HEK293 (cell line): ENCODE measurements around the gene PPP2R2D.

Experiments
- CTCF ChIA-PET: fragments of 350-600 bp; formaldehyde crosslinking; extraction: SDS; loops from one replicate; lab custom pipeline; 2021; ENCODE audit warnings: antibody characterized with exemption; lab: Yijun Ruan, JAX
- POLR2A ChIA-PET: fragments of 300-600 bp; formaldehyde crosslinking; extraction: SDS; loops from one replicate; lab custom pipeline; 2020; ENCODE audit warnings: antibody characterized with exemption, inconsistent platforms; lab: Yijun Ruan, JAX
- H3K27ac ChIP-seq: fragments of 200-500 bp; sonication (Bioruptor generic); 2 replicates; pipeline ENCODE4 v1.5.1; 2014; ENCODE audit warnings: low read depth, low read length, control low read depth, inconsistent platforms; ENCODE audit errors: extremely low read depth
- H3K36me3 ChIP-seq, 2 experiments: fragments of 200-500 bp in 1 of 2; sonication (Bioruptor generic) in 1 of 2; 1 replicate in 1 of 2; 2 replicates in 1 of 2; pipeline ENCODE4 v1.5.1; 2014 to 2017; ENCODE audit warnings: inconsistent platforms in 2 of 2, low read length in 2 of 2; ENCODE audit not compliant: control insufficient read depth in 2 of 2, insufficient read depth in 1 of 2
- H3K4me1 ChIP-seq: fragments of 200-500 bp; sonication (Bioruptor generic); 2 replicates; pipeline ENCODE4 v1.5.1; 2014; ENCODE audit warnings: mild to moderate bottlenecking, low read length, inconsistent platforms; ENCODE audit not compliant: control insufficient read depth, insufficient read depth
- H3K4me3 ChIP-seq: 2 replicates; pipeline ENCODE4 v1.5.1; 2011; ENCODE audit warnings: low read depth, mild to moderate bottlenecking, control low read depth, low read length, moderate library complexity
- H3K9me3 ChIP-seq: fragments of 200-500 bp; sonication (Bioruptor generic); 2 replicates; pipeline ENCODE4 v1.5.1; 2014; ENCODE audit warnings: low read depth, low read length, inconsistent platforms; ENCODE audit not compliant: control insufficient read depth, insufficient read depth
- KLF7 ChIP-seq: fragments of 450-650 bp; formaldehyde crosslinking; IDR thresholded peaks from 2 replicates; pipeline ENCODE4 v1.5.1; 2016; ENCODE audit warnings: missing biosample characterization, missing genetic modification characterization, borderline replicate concordance
- SCRT2 ChIP-seq: fragments of 450-650 bp; formaldehyde crosslinking; IDR thresholded peaks from 2 replicates; pipeline ENCODE4 v1.5.1; 2016; ENCODE audit warnings: missing biosample characterization, missing genetic modification characterization
- ZBTB17 ChIP-seq: fragments of 450-650 bp; formaldehyde crosslinking; IDR thresholded peaks from 2 replicates; pipeline ENCODE4 v1.5.1; 2016; ENCODE audit warnings: missing biosample characterization, missing genetic modification characterization
- ZNF146 ChIP-seq: fragments of 450-650 bp; formaldehyde crosslinking; IDR thresholded peaks from 2 replicates; pipeline ENCODE4 v1.5.1; 2016; ENCODE audit warnings: missing biosample characterization, missing genetic modification characterization
- ZNF169 ChIP-seq: fragments of 450-650 bp; formaldehyde crosslinking; IDR thresholded peaks from 2 replicates; pipeline ENCODE4 v1.5.1; 2016; ENCODE audit warnings: missing biosample characterization, missing genetic modification characterization
- ZNF221 ChIP-seq: fragments of 450-650 bp; formaldehyde crosslinking; IDR thresholded peaks from 2 replicates; pipeline ENCODE4 v1.5.1; 2017; ENCODE audit warnings: missing biosample characterization, missing genetic modification characterization, borderline replicate concordance
- ZNF324 ChIP-seq: fragments of 450-650 bp; formaldehyde crosslinking; IDR thresholded peaks from 2 replicates; pipeline ENCODE4 v1.5.1; 2016; ENCODE audit warnings: missing biosample characterization, missing genetic modification characterization
- ZNF341 ChIP-seq: fragments of 450-650 bp; formaldehyde crosslinking; IDR thresholded peaks from 2 replicates; pipeline ENCODE4; 2016; ENCODE audit warnings: low read depth, missing biosample characterization, missing genetic modification characterization
- ZNF37A ChIP-seq: fragments of 450-650 bp; IDR thresholded peaks from 2 replicates; pipeline ENCODE4 v1.5.1; 2018; ENCODE audit warnings: missing biosample characterization, missing genetic modification characterization
- ZNF473 ChIP-seq: fragments of 450-650 bp; formaldehyde crosslinking; IDR thresholded peaks from 2 replicates; pipeline ENCODE4 v1.5.1; 2017; ENCODE audit warnings: missing biosample characterization, missing genetic modification characterization
- ZNF600 ChIP-seq: fragments of 450-650 bp; formaldehyde crosslinking; IDR thresholded peaks from 2 replicates; pipeline ENCODE4 v1.5.1; 2016; ENCODE audit warnings: missing biosample characterization, missing genetic modification characterization
- ZNF639 ChIP-seq: fragments of 450-650 bp; formaldehyde crosslinking; IDR thresholded peaks from 2 replicates; pipeline ENCODE4 v1.5.1; 2016; ENCODE audit warnings: missing biosample characterization, missing genetic modification characterization
- ZNF768 ChIP-seq: fragments of 450-650 bp; formaldehyde crosslinking; IDR thresholded peaks from 2 replicates; pipeline ENCODE4 v1.5.1; 2018; ENCODE audit warnings: missing biosample characterization, mild to moderate bottlenecking, missing genetic modification characterization
- ZNF830 ChIP-seq: fragments of 450-650 bp; IDR thresholded peaks from 2 replicates; pipeline ENCODE4 v1.5.0; 2018; ENCODE audit warnings: missing biosample characterization, missing genetic modification characterization, low read depth, mild to moderate bottlenecking, moderate library complexity
- ZNF837 ChIP-seq: fragments of 450-650 bp; formaldehyde crosslinking; IDR thresholded peaks from 2 replicates; pipeline ENCODE4 v1.5.1; 2016; ENCODE audit warnings: missing biosample characterization, missing genetic modification characterization
- ZSCAN18 ChIP-seq: fragments of 450-650 bp; formaldehyde crosslinking; IDR thresholded peaks from 2 replicates; pipeline ENCODE4 v1.5.1; 2016; ENCODE audit warnings: missing biosample characterization, missing genetic modification characterization
- TF ChIP-seq, protein P1 (sequence below): fragments of 450-650 bp; IDR thresholded peaks from 2 replicates; pipeline ENCODE4 v1.5.1; 2018; ENCODE audit warnings: missing biosample characterization, missing genetic modification characterization
- TF ChIP-seq, protein P2 (sequence below): fragments of 450-650 bp; formaldehyde crosslinking; IDR thresholded peaks from 2 replicates; pipeline ENCODE4 v1.5.1; 2016; ENCODE audit warnings: missing biosample characterization, missing genetic modification characterization, low read depth
- TF ChIP-seq, protein P3 (sequence below): fragments of 450-650 bp; formaldehyde crosslinking; IDR thresholded peaks from 2 replicates; pipeline ENCODE4 v1.5.1; 2017; ENCODE audit warnings: missing biosample characterization, missing genetic modification characterization

Gene PPP2R2D

GRCh38 chr10:131907679-131908078 is 6.9 kb downstream of the PPP2R2D start:
- ChIA-PET CTCF (interaction anchor here (0.7 kb wide), 2 partner anchors 9 to 22 kb away, joined by 3 to 4 read pairs; no protein-coding TSS in a partner anchor), POLR2A (no interaction called here)
- no peak for TF ChIP-seq ZNF768 (tag by site-specific recombination)
- TF ChIP-seq ZNF341 (tag by site-specific recombination), result no peak
- no peak for TF ChIP-seq ZSCAN18 (tag by site-specific recombination)
- no peak for TF ChIP-seq ZNF146 (tag by site-specific recombination)
- TF ChIP-seq ZNF837, result no peak
- no peak for TF ChIP-seq ZNF37A (tag by site-specific recombination)
- TF ChIP-seq ZNF600 (tag by site-specific recombination), result 0 out of 2 replicates have a peak, but pooled peaks have one; percentile 57
- no peak overlapping the region for H3K4me3 ChIP-seq
- H3K9me3 ChIP-seq, result no peaks in the 10 kb centered on the region
- peaks cover 18 to 46% of the 10 kb centered on the region in 2 experiments; a peak in 2 of 3 replicates for H3K36me3 ChIP-seq
- peaks cover 26% of the 10 kb centered on the region for H3K4me1 ChIP-seq
- no peak overlapping the region for H3K27ac ChIP-seq

- TF ChIP-seq ZNF639 (tag by site-specific recombination), result no peak
- TF ChIP-seq SCRT2 (tag by site-specific recombination), result no peak
- POLR2A ChIA-PET, result no interaction called here
- H3K9me3 ChIP-seq, result no peaks in the 10 kb centered on the region
- H3K4me1 ChIP-seq, result peaks cover 25% of the 10 kb centered on the region
- CTCF ChIA-PET, result interaction anchor here (0.7 kb wide), 2 partner anchors 9 to 23 kb away, joined by 3 to 4 read pairs; no protein-coding TSS in a partner anchor
- peaks cover 13 to 46% of the 10 kb centered on the region in 2 experiments; a peak in 2 of 3 replicates for H3K36me3 ChIP-seq
- no peak overlapping the region for H3K4me3 ChIP-seq
- H3K27ac ChIP-seq, result no peak overlapping the region
These were observed 7.3 kb downstream of the PPP2R2D start for GRCh38 chr10:131908151-131908550.

DNA sequence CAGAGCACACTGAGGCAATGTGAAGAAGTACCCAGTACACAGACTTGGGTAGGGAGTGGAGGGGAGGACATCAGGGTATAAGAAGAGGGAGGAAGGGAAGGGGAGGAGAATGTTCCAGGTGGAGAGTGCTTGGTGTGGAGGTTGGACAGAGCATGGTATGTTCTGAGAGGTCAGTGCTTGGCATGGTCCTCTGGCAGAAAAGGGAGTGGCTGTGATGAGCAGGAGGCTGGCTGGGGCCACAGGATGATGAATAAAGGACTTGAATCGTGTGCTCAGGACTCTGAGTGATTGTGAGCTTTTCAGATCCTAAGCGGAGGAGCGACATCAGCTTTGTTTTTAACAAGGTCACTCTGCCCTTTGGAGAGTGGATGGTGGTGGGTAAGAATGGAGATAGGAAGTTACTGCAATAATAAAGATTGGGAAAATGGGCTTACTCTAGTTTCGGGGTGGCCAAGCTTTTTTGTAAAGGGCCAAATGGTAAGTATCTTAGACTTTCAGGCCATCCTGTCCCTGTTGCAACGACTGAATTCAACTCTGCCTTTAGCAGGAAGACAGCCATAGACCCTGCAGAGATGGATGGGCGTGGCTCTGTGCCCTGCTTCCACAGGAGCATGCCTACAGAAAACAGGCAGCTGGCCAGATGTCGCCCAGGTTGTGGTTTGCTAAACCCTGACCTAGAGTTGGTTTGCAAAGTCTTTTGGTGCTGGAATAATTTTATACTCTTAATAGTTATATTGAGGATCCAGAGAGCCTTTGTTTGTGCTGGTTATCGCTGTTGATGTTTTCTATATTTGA is 8.4 kb downstream of the PPP2R2D start:
- H3K36me3 ChIP-seq, result peaks cover 11 to 46% of the 10 kb centered on the region in 2 experiments; a peak in 2 of 3 replicates
- H3K4me1 ChIP-seq, result peaks cover 21% of the 10 kb centered on the region
- peak; percentile 28; the same call in 1 of the 2 replicates for TF ChIP-seq ZBTB17
- peak; percentile 36; the same call in 1 of the 2 replicates for TF ChIP-seq ZNF600 (tag by site-specific recombination)
- TF ChIP-seq, protein P1, sequence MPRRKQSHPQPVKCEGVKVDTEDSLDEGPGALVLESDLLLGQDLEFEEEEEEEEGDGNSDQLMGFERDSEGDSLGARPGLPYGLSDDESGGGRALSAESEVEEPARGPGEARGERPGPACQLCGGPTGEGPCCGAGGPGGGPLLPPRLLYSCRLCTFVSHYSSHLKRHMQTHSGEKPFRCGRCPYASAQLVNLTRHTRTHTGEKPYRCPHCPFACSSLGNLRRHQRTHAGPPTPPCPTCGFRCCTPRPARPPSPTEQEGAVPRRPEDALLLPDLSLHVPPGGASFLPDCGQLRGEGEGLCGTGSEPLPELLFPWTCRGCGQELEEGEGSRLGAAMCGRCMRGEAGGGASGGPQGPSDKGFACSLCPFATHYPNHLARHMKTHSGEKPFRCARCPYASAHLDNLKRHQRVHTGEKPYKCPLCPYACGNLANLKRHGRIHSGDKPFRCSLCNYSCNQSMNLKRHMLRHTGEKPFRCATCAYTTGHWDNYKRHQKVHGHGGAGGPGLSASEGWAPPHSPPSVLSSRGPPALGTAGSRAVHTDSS, result no peak
- H3K9me3 ChIP-seq, result no peaks in the 10 kb centered on the region
- no peak overlapping the region for H3K4me3 ChIP-seq
- POLR2A ChIA-PET, result no interaction called here
- H3K27ac ChIP-seq, result no peak overlapping the region
- CTCF ChIA-PET, result no interaction called here

DNA sequence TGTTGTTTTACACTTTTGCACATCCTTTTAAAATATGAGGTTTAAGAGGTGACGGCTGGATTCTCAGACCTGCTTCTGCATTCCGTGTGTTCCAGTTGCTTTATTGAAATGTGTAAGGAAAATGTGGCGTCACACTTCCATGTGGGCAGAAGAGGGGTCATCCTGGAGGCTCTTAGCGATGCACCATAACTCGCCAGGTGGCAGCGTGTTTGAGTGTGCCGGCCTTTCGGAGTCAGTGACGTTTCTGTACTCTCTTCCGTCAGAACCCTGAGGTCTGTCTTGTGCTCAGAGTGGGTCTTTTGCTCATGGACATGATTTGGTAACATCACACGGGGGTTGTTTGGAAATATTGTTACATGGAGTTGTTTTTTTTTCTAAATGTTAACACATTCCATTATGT is 9.1 kb downstream of the PPP2R2D start:
- peaks cover 20% of the 10 kb centered on the region for H3K4me1 ChIP-seq
- CTCF ChIA-PET, result no interaction called here
- POLR2A ChIA-PET, result no interaction called here
- H3K9me3 ChIP-seq, result no peaks in the 10 kb centered on the region
- peaks cover 11 to 46% of the 10 kb centered on the region in 2 experiments; a peak in 2 of 3 replicates for H3K36me3 ChIP-seq
- no peak overlapping the region for H3K4me3 ChIP-seq
- no peak overlapping the region for H3K27ac ChIP-seq
- TF ChIP-seq KLF7 (no peak), ZNF221 (tag by site-specific recombination) (no peak), ZNF830 (no peak), ZNF169 (tag by site-specific recombination) (no peak), ZNF473 (tag by site-specific recombination) (no peak), ZNF324 (no peak)
- TF ChIP-seq, protein P2, sequence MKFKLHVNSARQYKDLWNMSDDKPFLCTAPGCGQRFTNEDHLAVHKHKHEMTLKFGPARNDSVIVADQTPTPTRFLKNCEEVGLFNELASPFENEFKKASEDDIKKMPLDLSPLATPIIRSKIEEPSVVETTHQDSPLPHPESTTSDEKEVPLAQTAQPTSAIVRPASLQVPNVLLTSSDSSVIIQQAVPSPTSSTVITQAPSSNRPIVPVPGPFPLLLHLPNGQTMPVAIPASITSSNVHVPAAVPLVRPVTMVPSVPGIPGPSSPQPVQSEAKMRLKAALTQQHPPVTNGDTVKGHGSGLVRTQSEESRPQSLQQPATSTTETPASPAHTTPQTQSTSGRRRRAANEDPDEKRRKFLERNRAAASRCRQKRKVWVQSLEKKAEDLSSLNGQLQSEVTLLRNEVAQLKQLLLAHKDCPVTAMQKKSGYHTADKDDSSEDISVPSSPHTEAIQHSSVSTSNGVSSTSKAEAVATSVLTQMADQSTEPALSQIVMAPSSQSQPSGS (tag by site-specific recombination), result no peak
- TF ChIP-seq, protein P3, sequence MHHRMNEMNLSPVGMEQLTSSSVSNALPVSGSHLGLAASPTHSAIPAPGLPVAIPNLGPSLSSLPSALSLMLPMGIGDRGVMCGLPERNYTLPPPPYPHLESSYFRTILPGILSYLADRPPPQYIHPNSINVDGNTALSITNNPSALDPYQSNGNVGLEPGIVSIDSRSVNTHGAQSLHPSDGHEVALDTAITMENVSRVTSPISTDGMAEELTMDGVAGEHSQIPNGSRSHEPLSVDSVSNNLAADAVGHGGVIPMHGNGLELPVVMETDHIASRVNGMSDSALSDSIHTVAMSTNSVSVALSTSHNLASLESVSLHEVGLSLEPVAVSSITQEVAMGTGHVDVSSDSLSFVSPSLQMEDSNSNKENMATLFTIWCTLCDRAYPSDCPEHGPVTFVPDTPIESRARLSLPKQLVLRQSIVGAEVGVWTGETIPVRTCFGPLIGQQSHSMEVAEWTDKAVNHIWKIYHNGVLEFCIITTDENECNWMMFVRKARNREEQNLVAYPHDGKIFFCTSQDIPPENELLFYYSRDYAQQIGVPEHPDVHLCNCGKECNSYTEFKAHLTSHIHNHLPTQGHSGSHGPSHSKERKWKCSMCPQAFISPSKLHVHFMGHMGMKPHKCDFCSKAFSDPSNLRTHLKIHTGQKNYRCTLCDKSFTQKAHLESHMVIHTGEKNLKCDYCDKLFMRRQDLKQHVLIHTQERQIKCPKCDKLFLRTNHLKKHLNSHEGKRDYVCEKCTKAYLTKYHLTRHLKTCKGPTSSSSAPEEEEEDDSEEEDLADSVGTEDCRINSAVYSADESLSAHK (tag by site-specific recombination), result no peak
